Measurements from ENCODE around the gene PPP2R5E. TPM values are rescaled to one million over a fixed set of nuclear protein-coding genes. Genes with fewer than 3 reads are reported as not detected.
A peak's percentile ranks its signal among the peaks of the same experiment; 100 is the strongest.
"Not testable (repeated sequence)": the region's sequence is repeated elsewhere in the genome, so short reads cannot be mapped to it uniquely, and the experiment has no call there.

Gene PPP2R5E
- total and polyA plus RNA-seq, 2 of the 8 experiments (the other 6 are each of a cell fraction or from before 2014, with no cell fraction given), result 6.8 to 64.6 TPM

DNA sequence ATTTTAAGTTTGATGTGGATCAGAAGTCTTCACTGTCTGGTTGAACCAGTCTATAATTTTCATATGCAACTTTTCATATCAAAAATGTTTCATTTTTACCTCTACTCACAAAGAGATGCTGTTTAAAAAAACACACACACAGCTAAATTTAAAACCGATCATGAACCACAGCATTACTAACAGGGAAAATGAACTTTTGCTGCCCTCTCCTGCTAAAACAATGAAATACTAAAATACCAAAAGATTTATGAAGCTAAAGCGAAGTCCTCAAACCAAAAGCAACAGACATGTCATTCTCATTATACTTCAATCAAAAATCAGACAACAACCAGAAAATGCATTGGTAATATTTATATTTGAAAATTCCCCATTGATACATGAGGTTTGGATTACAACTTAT, 171.6 kb downstream of the PPP2R5E start:
- H3K23me2 ChIP-seq (ENCODE audit: low read depth, low read length); H3K23ac ChIP-seq (ENCODE audit: insufficient read length); FAIRE-seq; H3K4ac ChIP-seq (replicated peaks; ENCODE audit: insufficient read length, low read depth, low read length); H4K5ac ChIP-seq (ENCODE audit: insufficient read length, low read depth, low read length); H2BK15ac ChIP-seq (ENCODE audit: low read length); H3K56ac ChIP-seq (replicated peaks; ENCODE audit: insufficient read length, low read depth, low read length); DNase-seq (ENCODE audit: low read depth in 1 of 2, low spot score in 2 of 2); H2BK20ac ChIP-seq (ENCODE audit: low read length); H2BK5ac ChIP-seq (ENCODE audit: low read depth, low read length); H3K79me2 ChIP-seq (ENCODE audit: control insufficient read depth in 1 of 2, insufficient read depth in 2 of 2, low read length in 2 of 2); H3K27ac ChIP-seq (ENCODE audit: low read depth, low read length); H2AFZ ChIP-seq (ENCODE audit: low read length); H2BK120ac ChIP-seq (replicated peaks; ENCODE audit: low read depth, low read length); H3K4me2 ChIP-seq (ENCODE audit: insufficient read depth in 1 of 2, low read depth in 2 of 2, low read length in 2 of 2); H4K91ac ChIP-seq (replicated peaks; ENCODE audit: insufficient read length, low read length); POLR2A ChIA-PET (ENCODE audit: partially characterized antibody); H3K4me3 ChIP-seq (ENCODE audit: extremely low read depth in 1 of 4, insufficient read depth in 2 of 4, low read depth in 3 of 4, low read length in 4 of 4); H2AK5ac ChIP-seq (ENCODE audit: low read depth, low read length); H3K9me3 ChIP-seq (ENCODE audit: insufficient read depth in 2 of 2, low read depth in 1 of 2, low read length in 1 of 2); H4K20me1 ChIP-seq (replicated peaks in 1 of 2; ENCODE audit: control insufficient read depth in 1 of 2, insufficient read depth in 2 of 2, low read length in 2 of 2); H2BK12ac ChIP-seq (ENCODE audit: low read depth, low read length); H3K4me1 ChIP-seq (replicated peaks in 1 of 4; ENCODE audit: control insufficient read depth in 3 of 4, insufficient read depth in 4 of 4, low read length in 3 of 4); H3K79me1 ChIP-seq (ENCODE audit: low read depth, low read length); H3K18ac ChIP-seq (ENCODE audit: extremely low read depth, low read length); H3K9ac ChIP-seq (replicated peaks in 1 of 4; ENCODE audit: extremely low read depth in 1 of 4, low read depth in 3 of 4, low read length in 3 of 4); H3K14ac ChIP-seq (ENCODE audit: insufficient read length); H4K8ac ChIP-seq (ENCODE audit: extremely low read depth, insufficient read depth, low read length); H3K27me3 ChIP-seq (replicated peaks in 1 of 4; ENCODE audit: control insufficient read depth in 3 of 4, extremely low read depth in 1 of 4, insufficient read depth in 3 of 4, low read length in 3 of 4): not testable (repeated sequence)
- WGBS, 2 experiments (ENCODE audit: extremely low coverage in 1 of 2, insufficient coverage in 1 of 2, insufficient read length in 1 of 2, insufficient replicate concordance in 2 of 2, low coverage in 1 of 2, low lambda C conversion rate in 2 of 2, missing lambda C conversion rate in 1 of 2), result 81% methylated on average over 2 of the region's 2 CpGs; no CpG with 5 or more reads in 1 of the 2 experiments
- peaks cover 0 to 11% (median under 1%) of the 10 kb centered on the region in 4 experiments; a peak in 3 of 8 replicates for H3K36me3 ChIP-seq (ENCODE audit: control insufficient read depth in 2 of 4, insufficient read depth in 4 of 4, low read length in 3 of 4)
- peak in 1 of 2 experiments; percentile 10; a peak in 2 of 4 replicates for TF ChIP-seq RAD21 (IDR thresholded peaks at IDR 0.05 in 1 of 2, conservative IDR thresholded peaks at IDR 0.05 in 1 of 2; ENCODE audit: low read depth in 2 of 2, low read length in 2 of 2)
- CTCF ChIA-PET (ENCODE audit: partially characterized antibody), result interaction anchor here (1.0 to 1.4 kb wide), 2 partner anchors 9 to 62 kb away, joined by 3 read pairs; no protein-coding TSS in a partner anchor

Measured in H1 (cell line).